Suppressor macrophage treated with lipopolysaccharide for 1 hour (primary cell): ENCODE measurements around the gene PLD3.
"Not testable (repeated sequence)": the region's sequence is repeated elsewhere in the genome, so short reads cannot be mapped to it uniquely, and the experiment has no call there.

Experiments used
- DNase-seq, 3 donors: peaks; one replicate each; pipeline ENCODE4 v3.0.0-alpha.2; 2020 to 2022

The PLD3 gene

DNA sequence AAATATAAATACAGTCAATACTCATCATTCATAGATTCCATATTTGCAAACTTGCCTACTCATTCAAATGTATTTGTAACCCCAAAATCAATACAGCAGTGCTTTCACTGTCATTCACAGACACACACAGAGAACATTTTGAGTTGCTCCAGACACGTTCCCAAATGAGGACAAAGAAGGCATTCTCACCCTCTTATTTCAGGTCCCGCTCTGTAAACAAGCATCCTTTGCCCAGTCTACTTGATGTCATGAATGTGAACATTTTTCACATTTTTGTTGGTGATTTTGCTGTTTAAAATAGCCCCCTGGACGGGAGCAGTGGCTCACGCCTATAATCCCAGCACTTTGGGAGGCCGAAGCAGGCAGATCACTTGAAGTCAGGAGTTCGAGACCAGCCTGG is 15.8 kb upstream of the PLD3 start:
- no peak for DNase-seq

DNA sequence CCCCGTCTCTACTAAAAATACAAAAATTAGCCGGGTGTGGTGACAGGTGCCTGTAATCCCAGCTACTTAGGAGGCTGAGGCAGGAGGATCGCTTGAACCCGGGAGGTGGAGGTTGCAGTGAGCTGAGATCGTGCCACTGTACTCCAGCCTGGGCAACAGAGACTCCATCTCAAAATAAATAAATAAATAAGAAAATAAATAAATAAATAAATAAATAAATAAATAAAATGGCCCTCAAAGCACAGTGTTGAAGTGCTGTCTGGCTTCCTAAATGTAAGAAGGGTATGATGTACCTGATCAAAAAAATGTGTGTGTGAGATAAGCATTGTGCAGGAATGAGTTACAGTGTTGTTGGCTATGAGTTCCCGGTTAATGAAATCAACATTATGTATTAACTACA is 15.4 kb upstream of the PLD3 start:
- not testable (repeated sequence) for DNase-seq

DNA sequence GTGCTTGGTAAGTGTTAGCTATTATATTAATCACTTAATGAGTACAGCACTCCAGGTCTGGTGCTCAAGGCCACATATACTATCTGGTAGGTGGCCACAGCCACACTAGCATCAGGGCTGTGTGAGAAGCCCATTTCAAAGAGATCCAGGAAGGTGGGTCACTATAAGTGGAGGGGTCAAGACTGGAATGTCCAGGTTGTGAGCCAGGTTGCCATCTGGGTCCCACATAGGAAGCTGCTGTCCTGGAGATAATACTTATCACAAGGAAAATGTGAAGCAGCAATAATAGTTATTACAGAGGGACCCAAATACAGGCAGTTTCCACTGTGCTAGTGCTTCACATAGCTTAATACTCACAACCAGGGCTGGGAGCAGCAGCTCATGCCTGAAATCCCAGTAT is 13.4 kb upstream of the PLD3 start:
- DNase-seq = no peak

DNA sequence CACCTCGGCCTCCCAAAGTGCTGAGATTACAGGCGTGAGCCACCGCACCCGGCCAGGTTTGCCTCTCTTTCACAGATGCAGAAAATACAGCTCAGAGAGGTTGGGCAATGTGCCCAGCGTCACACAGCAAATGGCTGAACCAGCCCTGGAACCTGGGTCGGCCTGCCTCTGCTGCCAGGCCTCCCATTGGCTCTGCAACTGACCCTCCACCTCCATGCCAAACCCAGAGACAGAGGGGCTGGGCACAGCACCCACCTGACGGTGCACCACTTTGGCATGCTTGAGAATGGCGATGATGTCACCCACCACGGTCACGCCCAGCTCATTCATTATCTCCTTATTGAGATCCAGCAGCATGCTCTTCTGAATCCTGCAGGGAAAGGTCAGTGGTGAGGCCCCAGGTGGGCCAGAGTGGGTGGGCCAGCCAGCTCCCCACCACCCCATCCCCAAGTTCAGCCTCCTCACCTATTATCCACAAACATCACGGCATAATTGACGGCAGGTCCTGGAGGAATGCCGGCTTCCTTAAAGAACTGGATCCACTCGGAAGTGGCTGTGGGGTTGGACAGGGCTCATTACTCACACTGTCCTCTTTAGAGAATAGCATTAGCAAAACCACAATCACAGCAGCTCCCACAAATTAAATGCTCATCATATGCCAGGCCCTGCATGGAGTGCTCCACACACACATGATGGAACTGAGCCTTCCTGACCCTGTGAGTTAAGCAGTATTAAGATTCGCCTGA is 12.5 kb upstream of the PLD3 start:
- no peak for DNase-seq

DNA sequence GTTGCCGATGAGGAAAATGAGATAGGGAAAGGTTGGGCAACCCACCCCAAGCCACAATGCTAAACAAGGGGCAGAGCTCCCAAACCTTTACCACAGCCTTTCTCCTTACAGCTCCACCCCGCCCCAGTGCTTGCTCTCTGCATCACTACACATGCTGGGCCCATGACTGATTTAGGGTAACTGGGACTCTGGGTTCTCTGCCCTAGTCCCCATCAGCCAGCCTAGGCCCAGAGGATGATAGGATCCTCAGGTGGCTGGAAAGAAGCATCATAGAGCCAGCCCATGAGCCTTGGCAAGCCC is 11.9 kb upstream of the PLD3 start:
- DNase-seq = no peak

DNA sequence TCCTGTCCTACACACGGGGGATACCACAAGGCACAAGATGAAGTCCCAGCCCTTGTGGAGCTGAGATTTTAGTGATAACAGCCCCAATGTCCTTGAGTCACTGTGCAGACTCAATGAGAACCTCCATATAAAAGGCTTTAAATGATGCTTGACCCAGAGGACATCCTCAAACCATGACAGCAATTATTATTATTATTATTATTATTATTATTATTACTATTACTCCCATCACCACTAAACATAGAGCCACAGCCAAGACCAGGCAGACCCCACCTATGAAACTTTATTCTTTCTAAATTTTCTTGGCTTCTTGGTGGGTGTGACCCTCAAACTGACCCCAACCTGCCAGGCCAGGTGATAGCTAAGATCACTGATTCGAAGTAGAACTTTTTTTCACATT is 11.4 kb upstream of the PLD3 start:
- no peak for DNase-seq

DNA sequence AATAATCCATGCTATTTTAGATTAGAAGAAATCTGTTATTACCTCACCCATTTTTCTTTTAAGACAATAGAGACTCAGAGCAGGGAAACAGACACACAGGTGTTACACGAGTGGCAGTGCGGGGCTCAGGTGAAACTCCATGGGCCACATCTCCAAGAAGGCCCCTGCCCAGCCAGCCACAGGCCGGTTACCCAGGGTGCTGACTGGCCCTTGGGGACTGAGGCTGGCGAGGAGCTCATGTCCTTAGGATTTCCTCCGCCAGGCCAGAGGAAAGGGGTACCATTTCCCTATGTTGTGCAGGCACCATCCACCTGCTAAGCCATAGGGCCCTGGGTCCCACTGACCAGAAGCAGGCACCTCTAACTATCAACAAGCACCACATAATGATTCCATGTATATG is 10.9 kb upstream of the PLD3 start:
- no peak for DNase-seq

DNA sequence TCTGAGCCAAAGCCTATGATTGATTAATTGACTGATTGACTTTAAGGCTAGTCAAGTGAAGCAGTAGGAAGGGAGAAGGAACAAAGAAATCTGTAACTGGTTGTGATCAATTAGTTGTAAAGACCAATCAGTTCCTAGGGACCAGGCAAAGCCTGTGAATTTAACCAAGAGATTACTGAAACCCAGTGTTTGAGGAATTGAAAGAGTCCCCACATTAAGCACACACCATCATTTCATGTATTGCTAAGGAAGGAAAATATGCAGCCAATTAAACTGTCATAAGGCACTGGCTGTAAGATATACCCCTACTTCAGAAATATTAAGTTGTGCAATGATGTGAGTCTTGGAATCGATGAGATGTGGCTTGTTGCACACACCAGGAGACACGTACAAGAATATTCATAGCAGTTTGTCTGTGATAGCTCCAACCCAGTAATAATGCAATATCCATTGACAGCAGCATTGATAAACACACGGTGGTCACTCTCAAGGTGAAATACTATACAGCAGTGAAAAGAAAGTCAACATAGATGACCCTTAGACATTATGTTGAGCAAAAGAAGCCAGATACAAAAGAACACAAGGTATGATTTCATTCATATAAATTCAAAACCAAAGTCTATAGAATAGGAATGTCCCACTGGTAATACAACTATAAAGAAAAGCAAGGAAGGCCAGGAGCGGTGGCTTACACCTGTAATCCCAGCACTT is 9.3 kb upstream of the PLD3 start:
- peak in 1 of 3 donors; percentile 11 for DNase-seq

DNA sequence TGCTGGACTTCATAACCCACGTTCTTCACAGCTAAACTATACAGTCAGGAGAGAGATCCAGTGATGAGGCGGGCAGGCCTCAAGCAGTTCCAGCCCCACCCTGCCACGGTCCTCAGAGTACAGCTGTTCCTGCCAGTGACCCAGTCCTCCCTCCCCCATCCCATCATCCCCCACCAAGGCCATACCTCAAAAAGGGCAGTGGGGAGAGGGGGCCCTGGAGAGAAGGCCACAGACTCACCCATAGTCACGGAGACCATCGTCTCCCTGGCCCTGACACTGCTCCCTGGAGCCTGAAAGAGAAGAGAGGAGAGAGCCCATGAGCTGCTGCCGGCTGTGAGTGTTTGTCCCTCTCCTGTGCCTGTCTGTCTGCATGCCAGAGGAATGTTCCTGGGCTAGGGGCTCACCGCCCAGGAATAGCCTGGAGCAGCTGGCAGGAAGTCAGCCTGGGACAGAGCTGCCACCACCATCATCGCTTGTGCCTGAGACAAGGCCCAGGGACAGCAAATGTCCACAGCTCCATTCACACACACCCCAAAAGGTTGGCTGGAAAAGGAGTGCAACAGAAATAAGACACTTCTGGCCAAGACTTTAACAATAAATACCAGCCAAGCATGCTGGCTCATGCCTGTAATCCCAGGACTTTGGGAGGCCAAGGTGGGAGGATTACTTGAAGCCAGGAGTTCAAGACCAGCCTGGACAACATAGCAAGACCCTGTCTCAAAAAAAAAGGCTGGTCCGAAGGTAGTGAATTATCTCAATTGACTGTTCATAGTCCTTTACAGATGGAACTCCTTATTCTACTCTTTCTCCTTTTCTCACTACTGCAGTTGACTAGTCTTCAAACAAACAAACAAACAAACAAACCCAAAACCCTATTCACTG is 6.7 kb upstream of the PLD3 start:
- no peak for DNase-seq

DNA sequence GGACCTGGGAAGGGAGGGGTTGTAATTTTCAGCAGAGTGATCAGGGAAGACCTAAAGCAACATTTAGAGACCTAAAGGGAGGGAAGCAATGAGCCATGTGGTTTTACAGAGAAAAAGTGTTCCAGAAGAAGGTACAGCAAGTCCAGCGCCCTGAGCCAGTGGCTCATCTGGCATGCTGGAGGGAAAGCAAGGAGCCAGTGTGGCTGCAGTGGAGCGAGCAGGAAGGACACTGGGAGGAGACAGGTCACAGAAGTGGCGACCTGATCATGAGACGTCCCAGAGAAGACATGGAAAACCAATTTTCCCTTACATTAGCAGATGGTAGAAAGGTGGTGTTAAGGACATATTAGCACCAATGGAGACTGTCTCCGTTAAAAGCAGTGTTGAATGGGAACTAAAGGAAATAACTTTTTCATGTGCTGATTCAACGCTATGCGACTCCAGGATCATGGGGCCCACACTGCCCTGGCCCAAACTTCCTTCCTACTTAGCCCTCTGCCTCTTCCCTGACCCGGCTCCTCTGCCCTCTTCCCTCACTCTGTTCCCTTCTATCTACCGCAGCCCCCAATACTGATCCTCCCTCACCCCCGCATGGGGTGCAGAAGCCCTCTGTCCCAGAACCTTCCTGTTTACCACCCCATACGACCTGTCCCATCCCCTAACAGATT is 5.7 kb upstream of the PLD3 start:
- DNase-seq = peak in 1 of 3 donors; percentile 18

DNA sequence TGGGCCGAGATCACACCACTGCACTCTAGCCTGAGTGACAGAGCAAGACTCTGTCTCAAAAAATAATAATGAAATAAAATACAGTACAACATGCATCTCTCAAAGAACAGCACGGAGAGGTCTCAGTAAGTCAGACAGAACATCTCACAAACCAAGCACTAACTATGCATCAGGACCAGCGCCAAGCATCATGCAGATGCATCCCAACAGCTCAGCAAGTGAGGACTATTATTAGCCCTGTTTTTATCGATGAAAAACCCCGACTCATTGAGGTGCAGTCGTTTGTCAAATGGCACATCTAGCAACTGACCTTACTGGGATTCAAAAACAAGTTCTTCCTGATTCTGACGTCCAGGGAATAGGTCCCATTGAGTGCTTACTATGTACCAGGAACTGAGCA is 4.1 kb upstream of the PLD3 start:
- no peak for DNase-seq

DNA sequence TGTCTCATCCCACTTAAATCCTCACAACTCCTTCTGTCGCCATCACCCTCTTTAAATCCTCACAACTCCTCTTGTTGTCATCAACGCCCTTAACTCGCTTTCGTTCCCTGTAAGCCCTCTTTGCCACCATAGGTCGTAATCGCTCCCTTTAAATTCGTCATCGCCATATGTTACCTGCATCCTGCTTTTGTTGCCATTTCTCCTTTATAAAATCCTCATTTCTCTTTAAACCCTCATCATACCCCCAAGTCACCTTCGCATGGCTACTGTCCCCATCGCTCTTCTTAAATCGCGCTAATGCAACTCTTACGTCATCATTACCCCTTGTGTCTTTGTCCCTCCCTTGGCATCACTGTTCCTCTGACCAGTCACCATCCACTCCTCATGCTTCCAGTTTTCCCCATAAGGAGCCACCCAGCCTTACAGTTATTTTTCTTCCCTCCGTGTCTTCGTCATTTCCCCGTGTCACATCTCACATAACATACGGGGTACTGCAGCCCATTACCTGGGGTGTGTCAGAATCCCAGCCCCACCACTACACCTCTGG is 539 bp downstream of the PLD3 start:
- peak; percentile 67 to 78 (median 72) for DNase-seq

DNA sequence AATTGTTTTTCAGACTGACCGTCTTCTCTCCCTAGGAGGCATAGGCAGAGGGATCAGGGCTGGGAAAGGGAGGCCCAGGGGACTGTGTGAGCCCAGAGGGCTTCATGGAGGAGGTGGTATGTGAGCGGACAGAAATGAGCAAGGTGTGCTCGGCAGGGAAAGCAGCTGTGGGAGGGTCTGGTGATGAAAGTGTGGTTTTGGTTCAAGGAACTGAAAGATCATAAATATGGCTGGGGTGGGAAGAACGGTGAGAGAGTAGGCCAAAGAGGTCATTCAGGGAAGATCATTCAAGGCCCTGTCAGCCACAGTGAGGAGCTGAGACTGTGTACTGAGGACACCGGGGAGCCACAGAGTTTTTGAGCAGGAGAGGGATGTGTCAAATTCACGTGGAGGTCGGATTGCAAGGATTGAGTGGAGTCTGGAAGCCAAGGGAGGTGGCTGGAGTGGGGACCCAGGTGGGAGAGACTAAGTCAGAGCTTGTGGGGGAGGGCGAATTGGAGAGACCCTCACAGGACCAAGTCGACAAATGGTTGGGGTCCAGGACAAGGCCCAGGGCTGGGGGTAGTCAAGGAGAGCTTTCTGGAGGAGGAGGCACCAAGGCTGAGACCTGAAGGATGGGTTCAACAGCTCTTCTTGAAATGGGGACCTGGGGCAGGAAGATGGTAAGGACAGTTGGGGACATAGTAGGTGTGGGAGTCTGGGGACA is 7.6 kb downstream of the PLD3 start:
- DNase-seq = no peak

DNA sequence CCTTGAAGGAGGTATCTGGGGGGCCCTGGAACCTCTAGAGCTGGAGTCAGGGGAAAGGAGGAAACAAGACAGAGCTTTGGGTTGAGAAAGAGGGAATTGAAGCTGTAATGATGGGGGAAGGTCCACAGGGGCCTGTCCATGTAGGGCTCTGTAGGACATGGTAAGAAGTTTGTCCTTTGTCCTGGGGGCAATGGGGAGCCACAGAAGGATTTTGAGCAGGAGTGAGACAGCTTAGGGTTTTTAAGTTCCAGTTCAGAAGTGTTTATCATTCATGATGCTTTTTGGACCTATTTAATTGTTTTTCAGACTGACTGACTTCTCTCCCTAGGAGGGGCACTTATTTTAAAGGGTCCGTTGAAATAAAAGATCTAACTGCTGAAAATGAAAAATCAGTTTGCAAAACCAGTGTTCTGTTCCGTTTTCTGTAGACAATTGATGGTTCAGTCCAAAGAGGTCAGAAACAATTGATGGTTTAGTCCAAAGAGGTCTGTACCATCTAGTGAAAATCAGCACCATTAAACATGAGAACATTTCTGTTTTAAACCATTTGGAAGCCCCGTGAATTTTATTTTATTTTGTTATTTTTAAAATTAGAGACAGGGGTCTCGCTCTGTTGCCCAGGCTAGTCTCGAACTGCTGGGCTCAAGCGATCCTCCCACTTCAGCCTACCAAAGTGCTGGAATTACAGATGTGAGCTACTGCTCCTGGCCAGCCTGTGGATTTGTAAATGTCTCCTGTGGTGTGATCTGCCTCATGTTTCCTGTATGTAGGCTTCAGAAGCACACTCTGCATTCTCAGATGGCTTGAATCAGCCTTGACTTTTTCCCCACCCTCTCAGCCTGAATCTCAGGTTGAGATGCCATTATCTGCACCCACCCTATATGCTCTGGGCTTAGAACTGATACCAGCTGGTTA is 8.4 kb downstream of the PLD3 start:
- no peak for DNase-seq

DNA sequence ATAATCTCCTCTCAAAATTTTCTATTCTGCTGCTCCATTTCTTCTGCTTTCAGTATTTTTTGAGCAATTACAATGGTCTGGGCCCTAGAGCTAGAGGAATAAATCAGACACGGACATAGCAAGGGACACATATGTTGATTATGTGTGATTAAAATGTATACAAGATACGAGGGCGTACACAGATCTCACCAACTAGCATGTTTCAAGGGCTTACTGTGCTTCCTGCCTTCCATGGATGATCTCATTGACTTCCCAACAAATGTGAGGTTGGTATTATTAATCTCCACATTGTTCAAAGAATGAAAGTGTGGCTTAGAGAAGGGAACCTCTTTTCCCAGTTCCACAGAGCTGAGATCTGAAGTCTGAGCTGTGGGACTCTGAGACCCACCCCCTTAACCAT is 9.1 kb downstream of the PLD3 start:
- DNase-seq = peak in 2 of 3 donors; percentile 28 to 29

DNA sequence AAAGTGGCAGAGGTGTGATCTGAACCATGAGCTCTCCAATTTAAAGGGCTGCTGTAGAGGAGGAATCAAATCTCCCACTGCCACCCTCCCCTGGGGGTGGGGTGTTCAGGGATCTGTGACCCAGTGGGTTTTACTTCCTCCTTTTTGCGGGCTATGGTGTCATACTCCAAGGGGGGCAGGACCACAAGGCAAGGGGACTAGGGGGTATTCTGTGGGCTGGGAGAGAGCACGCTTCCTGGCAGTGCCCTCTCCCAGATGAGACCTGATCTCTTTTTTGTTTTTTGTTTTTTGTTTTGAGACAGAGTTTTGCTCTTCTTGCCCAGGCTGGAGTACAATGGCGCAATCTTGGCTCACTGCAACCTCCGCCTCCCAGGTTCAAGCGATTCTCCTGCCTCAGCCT is 10.3 kb downstream of the PLD3 start:
- DNase-seq = peak; percentile 86 to 90 (median 87)

DNA sequence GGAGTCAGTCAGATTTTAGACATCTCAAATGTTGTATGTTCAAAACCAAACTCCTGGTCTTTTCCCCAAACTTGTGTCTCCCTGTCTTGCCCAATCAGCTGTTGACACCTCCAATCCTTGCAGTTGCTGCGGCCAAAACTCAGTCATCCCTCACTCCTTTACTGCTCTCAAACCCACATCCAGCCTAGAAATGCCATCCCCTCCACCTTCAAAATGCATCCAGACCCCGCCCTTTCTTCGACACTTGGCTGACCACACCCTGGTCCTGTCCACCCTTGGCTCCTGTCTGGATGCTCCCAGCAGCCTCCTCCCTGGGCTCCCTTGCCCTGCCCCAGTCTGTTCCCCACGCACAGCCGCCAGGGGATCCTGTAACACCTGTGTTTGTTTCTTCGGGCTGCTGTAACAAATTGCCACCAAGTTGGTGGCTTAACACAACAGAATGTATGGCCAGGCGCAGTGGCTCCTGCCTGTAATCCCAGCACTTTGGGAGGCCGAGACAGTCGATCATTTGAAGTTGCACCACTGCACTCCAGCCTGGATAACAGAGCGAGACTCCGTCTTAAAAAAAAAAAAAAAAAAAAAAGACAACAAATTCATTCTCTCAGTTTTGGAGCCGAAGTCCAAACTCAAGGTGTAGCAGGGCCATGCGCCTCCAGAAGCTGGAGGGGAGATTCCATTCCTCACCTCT is 11.7 kb downstream of the PLD3 start:
- no peak for DNase-seq

DNA sequence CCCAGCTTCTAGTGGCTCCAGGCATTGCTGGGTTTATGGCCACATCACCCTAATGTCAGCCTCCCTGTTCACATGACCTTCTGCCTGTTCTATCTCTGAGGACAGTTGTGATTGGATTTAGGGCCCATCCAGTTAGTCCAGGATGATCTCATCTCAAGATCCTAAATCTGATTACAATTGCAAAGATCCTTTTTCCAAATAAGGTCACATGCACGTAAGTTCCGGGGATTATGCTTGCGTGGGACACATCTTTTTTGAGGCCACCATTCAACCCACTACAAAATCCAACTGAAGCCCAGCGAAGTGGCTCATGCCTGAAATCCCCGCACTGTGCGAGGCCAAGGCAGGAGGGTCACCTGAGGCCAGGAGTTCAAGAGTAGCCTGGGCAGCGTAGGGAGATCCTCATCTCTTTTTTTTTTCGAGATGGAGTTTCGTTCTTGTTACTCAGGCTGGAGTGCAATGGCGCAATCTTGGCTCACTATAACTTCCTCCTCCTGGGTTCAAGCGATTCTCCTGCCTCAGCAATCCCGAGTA is 12.3 kb downstream of the PLD3 start:
- peak; percentile 88 to 97 (median 96) for DNase-seq

DNA sequence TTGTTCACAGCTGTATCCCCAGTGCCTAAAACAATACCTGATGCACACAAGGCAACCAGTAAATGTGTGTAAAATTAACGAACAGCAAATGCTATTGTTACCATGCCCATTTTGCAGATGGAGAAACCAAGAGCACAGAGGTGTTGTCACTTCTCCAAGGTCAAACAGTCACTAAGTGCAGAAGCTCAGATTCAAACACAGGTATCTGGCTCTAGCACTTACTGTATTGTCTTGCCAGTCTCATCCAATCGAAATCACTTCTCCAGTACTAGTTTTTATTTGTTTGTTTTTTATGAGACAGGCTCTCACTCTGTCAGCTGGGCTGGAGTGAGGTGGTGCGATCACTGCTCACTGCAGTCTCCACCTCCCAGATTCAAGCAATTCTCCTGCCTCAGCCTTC is 13.7 kb downstream of the PLD3 start:
- no peak for DNase-seq

DNA sequence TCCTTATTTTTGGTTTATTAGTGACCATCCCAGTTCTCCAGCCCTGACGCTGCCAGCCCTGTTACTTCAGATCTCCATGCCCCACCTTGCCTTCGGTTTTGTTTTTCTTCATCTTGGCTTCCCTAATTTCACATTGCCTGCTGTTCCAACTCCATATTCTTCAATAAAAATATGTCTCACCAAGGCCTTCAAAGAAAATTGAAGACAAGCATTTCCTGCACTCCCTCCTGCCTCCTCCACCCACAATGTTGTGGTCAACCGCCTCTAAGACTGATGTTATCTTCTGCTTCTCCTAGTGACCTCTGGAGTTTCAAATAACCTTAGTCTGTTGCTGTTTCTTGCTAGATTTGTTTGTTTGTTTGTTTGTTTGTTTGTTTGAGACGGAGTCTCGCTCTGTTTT is 14.6 kb downstream of the PLD3 start:
- peak; percentile 54 to 81 (median 71) for DNase-seq
